Muscle of arm (tissue), 12 donors: ENCODE data around the gene TFF2. TPM values are rescaled to one million over a fixed set of nuclear protein-coding genes. Genes with fewer than 3 reads are reported as not detected.
A peak's percentile ranks its signal among the peaks of the same experiment; 100 is the strongest.

Experiments
- DNase-seq: peaks from one replicate; pipeline ENCODE4 v3.0.0-alpha.2; 2013
- polyA plus RNA-seq, 12 donors: library from polyadenylated mRNA; unstranded; fragments of 120-200 nt; gene quantifications; one replicate each; pipeline ENCODE4 v1.2.1, GENCODE V29; 2013; ENCODE audit not compliant: insufficient read length in 12 of 12

The TFF2 gene
- polyA plus RNA-seq, 12 donors, result 0.25 TPM; not detected in 11

DNA sequence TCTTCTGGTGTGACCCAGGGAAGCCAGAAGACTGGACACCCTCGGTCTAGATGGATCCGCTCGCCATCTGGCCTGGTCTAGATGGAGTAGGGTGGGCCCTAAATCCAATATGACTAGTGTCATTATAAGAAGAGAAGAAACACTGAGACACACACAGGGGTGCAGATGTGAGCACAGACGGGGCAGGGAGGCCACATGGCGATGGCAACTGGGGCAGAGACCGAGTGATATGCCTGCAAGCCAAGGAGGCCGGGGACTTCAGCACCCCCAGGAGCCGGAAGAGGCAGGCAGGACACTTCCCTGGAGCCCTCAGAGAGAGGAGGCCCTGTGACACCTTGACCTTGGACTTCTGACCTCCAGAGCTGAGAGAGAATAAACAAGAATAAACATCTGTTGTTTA lies 30.0 kb downstream of the TFF2 start:
- no peak for DNase-seq

DNA sequence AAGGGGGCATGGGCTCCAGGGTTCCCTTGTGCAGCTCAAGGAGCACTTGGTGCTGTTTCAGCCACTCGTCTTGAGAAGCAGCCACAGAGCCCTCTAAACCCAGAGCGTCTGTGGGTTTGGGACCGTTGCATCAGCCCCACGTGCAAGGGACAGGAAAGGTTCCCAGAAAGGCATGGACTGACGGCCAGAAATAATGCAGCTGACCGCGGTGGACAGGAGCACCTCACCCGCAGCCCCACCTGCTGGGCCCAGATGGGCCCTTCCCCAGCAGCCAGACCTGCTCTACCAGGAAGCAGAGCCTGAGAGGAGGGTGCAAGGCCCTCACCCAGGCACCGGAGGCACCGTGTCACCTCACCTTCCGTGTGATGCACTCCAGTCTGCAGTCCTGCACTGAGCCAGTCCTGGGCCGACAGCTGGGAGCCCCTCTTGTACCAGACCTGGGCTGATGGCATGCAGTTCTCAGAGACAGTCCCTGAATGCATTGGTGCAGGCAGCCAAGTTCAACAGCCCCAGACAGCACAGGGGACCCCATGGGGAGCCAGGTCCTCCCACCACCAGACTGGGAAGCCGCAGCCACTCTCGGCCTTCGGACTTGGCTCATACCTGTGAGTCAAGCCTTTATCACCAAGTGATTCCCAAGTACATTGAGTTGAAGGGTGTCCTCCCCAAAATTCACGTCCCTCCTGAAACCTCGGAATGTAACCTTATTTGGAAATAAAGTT lies 30.8 kb downstream of the TFF2 start:
- no peak for DNase-seq

DNA sequence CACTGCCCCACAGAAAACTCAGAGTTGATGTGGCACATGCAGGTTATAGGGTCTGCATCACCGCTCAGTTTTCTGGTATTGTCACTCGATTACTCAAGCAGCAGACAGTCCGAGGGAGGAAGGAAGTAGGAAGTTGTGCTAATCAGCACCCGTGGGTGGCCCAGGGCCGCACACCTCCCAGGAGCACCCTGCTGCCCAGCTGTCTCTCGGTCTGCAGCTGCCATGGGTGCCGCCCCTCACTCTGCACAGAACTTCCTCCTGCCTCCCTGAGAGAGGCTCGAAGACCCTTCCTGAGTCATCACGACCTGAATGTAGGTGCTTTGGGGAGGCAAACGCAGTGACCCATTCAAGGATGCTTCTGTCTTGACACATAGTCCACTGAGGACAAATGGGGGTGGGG lies 31.4 kb downstream of the TFF2 start:
- no peak for DNase-seq

DNA sequence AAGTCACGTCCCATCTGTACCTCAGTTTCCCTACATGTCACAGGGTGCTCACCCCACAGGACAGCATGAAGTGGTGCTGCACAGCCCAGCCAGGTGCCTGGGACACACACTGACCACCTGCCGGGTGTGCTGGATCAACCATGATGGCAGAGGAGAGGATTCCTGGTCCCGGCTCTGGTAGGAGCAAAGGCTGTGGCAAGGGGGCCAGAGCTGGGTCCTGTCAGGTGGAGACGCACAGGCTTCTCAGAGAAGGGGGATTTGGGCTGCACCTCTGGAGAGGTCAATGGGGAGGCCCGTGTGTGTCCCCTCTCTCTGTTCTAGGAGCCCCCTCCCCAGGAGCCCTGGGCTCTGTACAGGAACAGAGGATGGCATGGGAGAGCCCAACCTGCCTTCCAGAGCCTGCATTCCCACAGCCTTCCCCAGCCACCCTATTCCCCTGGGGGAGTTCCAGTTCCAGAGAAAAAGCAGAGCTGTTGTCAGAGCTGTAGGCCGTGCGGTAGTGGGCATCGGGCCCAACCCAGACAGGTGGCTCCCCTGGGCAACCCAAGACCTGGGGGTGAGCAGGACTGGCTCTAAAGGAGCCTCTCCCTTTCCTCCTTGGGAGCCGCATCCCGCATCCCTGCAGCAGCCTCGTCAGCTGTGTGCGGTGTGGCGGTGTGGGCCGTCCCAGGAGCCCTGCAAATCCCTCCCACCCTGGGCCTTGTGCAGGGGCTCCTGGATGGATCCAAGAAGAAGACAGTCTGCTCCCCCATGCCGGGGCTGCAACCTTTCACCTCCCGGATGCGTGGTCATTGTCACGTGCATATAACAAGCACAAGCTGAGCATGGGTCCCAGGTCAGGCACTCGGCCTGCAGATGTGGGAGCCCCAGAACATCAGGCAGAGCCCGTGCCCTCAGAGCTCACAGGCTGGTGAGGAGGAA lies 32.7 kb downstream of the TFF2 start:
- DNase-seq, result no peak

DNA sequence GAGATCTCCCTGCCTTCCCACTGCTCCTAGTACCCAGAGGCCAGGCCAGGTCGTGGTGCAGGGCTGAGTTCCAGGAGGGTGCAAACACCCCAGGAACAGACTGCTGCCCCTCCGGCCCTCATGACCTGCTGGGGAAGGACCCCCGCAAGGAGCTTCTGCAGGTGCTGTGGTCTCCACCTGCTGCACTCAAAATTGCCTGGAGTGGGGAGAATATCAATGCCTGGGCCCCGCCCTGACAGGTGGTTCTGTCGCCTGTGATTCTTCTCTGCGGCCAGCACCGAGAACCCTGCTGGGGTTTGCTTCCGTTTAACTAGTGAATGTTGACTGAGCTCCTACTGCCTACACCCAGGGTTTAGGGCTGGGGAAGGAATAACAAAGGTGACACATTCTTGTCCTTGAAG lies 33.5 kb downstream of the TFF2 start:
- DNase-seq, result no peak

DNA sequence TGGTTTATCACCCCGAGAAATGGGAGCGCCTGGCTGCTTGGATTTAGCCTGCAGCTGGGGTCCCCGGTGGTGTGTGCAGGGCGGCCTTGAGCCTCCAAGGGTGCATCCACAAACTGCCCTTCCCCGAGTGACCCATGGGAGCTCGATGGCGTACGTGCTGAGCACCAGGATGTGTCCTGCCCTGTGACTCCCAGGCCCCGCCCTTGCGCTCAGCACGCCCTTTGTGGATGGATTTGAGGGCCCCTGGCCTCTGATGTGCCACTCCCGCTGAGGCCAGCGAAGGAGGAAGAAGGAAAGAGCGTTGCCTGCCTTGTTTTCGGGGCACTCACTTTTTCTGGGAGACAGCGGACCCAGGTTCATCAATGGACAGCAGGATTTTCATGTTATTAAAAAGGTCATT lies 33.9 kb downstream of the TFF2 start:
- no peak for DNase-seq

DNA sequence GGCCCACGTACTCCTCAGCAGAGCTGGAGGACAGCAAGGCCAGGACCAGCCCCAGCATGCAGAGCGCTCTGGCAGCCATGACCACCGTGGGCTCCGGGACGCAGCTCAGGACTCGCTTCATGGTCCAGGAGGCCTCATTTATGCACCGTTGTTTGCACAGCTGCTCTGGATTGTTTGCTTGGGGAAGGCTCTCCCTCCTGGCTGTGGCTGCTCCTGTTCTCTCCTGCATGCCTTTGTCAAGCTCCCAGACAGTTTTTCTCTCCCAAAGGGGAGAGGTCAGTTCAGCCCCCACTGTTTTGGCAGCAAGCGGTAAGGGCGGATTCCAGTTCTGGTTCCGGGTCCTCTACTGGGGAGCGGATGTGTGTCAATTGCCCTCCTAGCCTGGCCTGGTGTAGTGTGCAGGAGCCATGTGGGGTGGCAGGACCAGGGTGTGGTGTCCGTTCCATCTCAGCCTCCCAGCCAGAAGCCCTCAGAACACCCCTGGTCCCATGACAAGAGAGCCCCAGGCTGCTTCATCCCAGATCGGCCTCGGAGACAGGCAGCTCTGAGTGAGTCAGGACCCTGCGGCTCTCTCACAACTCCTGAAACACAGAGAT lies 35.4 kb downstream of the TFF2 start, which contains the start of gene TFF3:
TSS of gene TFF3 (minus strand) at position 114 of the 596 bp plus-strand sequence. CDS start at position 79, 35 bp downstream.
- DNase-seq, result no peak

DNA sequence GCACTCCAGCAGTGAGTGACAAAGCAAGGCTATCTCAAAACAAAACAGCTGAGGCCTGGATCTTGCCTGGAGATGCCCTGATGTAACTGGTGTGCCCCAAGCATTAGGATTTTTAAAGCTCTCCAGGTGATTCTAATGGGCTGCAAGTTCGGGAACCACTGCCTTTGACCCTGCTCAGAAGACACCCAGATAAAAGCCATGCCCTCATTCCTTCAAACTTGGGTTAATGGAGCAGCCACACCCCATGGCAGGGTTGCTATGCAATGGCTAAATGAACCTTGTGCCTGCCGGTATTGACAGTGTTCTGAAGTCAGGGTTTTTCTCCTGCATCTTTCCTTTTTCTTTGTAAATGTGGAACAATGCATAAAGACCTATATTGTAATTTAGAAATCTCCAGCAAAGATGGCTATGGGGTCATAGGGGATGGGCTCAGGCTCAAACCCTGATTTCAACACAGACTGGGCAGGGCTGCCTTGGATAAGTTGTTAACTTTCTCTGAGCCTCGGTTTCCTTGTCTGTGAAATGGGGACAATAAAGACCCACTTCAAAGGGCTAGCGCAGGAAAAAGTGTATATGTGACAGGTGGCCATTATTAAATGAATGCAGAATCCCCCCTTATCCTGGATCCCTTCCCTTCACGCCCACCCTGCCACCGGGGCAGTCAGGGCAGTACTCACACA lies 36.0 kb downstream of the TFF2 start:
- DNase-seq, result no peak

DNA sequence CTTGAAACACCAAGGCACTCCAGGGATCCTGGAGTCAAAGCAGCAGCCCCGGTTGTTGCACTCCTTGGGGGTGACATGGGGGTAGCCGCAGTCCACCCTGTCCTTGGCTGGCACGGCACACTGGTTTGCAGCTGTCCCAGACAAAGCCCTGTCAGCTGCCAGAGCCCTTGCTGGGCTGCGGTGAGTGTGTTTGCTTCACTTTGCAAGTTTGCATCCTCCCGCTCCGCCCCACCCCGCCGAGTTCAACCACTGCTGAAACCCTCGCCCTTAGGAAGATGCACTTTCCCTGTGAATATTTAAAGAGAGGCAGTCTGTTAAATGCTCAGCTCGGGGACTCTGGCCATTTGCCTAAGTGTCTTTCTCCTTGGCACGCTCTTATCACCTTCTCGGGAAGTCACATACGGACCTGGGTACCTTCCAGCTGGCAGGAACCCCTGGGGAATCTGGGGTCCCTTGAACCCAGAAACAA lies 37.3 kb downstream of the TFF2 start:
- DNase-seq, result no peak

DNA sequence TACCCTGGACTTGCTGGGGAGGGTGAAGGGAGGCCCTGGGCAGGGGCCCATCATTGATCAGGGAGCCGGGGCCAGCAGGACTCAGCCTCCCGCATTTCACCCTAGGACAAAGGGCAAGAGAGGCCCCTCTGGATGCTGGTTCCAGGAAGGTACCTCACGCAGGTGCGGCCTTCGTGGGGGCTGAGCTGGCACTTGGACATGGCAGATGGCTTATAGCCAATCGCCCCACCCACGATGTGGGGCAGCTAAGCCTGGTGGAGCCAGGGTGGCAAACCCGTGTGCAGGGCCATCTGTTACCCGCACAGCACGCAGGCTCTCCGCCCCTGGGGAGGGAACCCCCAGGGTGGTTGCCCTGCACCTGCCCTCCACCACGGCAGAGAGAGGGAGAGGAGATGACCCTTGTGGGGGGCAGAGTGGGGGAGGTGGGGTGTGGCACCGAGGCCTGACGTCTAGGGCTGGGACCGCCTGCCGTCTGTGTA lies 38.1 kb downstream of the TFF2 start:
- no peak for DNase-seq

DNA sequence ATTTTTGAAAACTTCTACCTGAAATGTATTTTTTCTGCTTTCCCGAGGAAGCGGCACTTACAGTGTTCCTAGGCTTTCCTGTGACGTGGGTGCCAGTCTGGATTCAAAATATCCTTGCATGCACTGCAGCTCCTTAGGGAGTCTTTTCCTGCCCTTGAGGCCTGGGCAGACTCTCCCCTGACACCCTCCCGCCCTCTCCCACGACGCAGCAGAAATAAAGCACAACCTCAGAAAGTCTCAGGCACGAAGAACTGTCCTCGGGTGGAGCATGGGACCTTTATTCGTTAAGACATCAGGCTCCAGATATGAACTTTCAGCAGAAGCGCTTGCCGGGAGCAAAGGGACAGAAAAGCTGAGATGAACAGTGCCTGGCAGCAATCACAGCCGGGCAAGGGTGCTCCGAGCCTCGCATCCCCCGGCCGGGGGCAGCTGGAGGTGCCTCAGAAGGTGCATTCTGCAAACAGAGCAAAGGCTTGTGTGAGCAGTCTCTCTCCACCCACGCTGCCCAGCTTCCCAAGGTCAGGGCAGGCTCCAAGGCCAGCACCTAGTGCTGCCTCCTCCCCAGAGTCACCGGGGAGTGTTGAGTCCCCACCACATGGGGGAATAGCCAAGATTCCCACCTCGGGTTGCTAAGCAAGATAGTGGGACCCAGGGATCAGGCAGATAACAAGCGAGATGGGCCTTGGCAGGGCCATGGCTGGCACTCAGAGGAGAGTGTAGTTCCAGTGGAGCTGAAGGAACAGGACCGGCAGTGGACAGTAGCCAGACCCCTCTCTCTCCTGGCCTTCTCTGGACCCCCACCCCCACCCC lies 38.8 kb downstream of the TFF2 start:
- DNase-seq, result no peak

DNA sequence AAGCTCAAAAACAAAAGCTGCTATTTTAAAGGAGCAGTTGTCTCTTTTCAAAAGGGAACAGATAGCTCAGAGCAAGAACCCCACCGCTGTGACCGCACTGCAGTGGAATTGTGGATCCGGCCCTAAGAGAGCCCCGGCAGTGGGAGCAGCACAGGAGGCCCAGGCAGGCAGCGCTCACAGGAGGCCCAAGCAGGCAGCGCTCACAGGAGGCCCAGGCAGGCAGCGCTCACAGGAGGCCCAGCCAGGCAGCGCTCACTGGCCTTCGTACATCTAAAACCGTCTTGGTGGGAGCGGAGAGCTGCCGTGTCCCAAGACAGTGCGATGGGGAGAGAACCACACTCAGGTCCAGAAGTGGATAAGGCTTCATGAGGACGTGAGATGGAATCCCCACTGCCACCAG lies 39.6 kb downstream of the TFF2 start:
- no peak for DNase-seq

DNA sequence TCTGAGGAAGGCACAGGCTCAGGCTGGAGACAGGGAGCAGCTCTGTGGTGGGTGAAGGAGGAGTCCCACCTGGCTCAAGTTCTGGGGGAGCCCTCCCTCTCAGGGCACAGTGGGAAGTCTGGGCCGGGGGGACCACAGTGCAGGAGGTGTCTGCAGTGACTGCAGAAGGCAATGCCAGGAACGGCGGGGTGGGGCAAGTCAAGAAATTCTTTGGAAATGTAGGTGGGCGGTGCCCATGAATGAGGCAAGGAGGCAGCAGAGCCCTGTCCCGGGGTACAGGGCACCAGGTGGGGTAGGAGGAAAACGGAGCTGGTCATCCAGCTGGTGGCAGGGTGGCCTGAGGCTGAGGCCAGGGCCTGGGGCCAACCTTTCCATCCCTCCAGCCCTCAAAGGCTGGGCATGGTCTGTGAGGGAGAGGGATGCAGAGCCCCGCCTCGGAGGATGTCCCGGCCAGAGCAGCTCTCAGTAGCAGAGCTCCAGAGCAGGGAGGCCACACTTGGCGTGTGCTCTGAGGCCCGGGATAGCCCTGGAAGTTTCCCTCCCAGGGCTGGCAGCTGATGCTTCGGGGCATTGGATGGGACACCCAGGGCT lies 40.3 kb downstream of the TFF2 start:
- no peak for DNase-seq

DNA sequence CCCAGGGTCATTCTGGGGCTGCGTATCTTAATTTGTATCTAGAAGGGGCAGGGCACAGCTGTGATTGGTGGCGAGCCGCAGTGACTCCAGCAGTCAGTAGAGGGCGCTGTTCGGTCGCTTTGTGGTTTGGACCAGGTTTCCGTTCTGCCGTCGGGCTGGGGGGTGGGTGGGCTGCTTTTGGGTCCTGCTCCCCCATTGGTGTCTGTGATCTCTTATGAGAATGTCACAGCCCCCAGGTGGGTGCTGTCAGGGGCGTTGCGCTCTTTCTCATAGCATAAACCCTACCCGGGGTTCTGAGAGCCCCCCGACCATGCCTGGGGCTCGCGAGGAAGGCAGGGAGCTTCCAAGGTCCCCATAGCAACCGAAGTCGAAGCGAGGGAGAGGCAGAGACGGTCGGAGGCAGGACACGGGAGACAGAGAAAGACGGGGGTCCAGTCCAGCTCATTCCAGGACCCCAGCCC lies 41.0 kb downstream of the TFF2 start:
- DNase-seq, result peak; percentile 69

DNA sequence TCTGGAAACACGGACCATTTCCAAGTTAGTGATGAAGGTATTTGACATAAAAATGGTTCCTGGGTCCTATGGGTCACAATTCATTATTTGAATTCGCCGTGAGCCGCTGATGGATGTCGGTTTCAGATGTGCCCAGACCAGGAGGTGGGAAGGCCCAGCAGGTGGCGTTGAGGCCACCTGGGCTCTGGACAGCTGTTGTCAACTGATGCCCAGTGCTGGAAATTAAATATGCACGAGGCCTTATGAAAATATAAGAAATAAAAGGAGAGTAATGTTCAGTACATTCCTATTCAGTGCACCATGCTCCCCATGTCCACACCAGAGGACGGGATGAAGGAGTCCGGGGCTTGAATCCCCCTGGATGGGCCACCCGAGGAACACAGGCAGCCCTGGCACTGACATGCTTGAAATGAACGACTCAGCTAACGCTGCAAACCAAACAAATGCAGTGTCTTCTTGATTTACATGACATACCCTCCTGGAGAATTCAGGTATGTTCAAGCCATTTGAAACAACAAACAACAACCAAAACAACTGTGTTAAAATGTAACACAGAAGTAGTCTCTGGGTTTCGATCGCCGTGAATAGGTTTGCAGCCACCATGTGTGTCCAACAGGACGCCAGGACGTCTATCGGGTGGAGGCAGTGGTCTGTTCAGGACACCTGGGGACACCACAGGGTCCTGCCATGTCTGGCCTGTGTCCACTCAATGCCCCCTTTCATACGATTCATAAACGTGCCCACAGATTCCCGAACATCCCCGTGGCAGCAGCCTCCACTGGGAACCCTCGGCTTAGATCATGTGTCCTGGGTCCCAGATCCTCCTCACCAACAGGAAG lies 41.7 kb downstream of the TFF2 start:
- DNase-seq, result no peak

DNA sequence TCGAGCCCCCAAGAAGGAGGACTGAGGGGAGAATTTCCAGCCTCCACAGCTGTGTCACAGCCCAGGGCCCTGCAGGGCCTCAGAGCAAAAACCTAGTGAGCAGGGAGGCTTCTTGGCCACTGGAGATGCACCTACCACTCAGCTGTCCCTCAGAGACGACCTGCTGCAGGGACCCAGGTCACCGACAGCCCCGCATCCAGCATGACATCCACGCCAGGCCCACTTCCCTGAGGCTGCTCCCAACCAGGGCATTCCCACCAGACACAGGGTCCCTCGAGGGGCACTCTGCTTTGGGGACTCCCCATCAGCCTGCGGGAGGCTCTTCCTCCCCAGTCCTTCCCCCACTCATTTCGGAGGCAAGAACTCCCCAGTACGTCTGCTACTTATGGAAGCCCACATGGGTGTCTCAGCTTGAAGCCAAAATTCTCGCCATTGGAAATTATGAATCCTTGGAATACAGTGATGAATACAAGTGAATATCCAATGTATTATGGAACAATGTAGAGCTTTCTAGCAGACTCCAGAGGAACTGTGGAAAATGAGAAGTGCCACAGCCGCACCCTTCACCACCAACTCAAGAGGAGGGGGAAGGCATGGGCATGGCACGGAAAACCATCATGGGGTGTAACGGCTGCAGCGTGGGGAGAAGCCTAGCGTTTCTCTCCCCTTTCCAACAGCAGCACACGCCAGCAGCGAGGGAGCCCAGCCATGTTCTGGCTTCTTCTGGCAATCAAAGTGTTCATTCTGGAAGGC lies 42.5 kb downstream of the TFF2 start:
- DNase-seq, result no peak

DNA sequence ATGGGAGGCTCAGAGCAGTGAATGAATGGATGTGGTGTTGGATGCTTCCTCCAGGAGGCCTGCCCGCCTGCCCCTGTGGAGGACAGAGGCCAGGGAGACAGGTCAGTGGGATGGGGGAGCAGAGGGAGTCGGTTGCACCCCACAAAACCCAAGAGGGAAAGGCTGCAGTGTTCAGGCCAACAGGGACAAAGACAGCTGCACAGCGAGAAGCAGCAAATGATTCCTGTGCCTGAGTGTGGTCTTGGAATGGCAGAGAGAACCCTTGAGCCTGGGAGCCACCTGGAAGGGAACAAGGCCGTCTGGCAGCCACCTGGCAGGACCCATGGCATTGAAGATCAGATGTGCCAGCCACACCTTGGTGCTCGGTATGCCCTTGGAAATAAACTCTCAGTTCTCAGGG lies 43.7 kb downstream of the TFF2 start:
- no peak for DNase-seq

DNA sequence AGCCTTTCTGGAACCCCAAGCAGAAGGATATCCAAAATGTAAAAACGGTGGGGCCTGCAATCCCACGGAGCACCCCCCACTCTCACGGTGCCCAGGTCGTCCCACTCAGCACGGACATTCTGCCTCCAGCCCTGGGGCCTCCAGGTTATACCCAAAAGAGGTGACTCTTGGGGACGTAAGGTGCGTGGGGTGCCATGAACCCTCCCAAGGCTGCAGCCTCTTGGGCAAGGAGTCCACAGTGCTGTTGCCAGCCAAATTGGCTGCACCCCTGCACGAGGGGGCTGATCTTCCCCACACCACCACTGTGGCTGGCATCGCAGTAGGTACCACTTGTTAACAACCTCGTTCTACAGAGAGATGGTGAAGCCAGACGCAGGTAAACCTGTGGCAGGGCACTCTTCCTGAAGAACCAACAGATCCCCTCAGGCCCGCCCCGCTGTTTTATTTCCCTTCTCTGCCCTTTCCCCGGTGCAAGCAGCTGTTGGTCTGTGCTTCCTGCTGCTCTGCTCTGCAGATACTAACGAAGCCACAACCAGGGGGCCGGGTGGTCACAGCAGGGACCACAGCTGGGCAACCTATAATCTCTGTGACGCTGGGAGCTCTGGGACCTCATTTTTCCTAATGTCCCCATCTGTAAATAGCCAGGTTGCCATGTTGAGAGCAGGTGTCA lies 44.3 kb downstream of the TFF2 start:
- no peak for DNase-seq
